Measurements from ENCODE around the gene FBXO44.

- TF ChIP-seq CTCF (IDR thresholded peaks at IDR 0.05), result peak in 1 of 6 experiments; percentile 8
- no peak for TF ChIP-seq POLR2A (IDR thresholded peaks at IDR 0.05)
These were observed 37.4 kb upstream of the FBXO44 start for GRCh38 chr1:11617314-11617713.
